NCI-H524 (cell line): ENCODE data around the gene SLC2A4RG.

Source experiments
- DNase-seq, 2 experiments: peaks; one replicate each; lab custom pipeline; 2025; lab: John Stamatoyannopoulos, UW

The SLC2A4RG gene

DNA sequence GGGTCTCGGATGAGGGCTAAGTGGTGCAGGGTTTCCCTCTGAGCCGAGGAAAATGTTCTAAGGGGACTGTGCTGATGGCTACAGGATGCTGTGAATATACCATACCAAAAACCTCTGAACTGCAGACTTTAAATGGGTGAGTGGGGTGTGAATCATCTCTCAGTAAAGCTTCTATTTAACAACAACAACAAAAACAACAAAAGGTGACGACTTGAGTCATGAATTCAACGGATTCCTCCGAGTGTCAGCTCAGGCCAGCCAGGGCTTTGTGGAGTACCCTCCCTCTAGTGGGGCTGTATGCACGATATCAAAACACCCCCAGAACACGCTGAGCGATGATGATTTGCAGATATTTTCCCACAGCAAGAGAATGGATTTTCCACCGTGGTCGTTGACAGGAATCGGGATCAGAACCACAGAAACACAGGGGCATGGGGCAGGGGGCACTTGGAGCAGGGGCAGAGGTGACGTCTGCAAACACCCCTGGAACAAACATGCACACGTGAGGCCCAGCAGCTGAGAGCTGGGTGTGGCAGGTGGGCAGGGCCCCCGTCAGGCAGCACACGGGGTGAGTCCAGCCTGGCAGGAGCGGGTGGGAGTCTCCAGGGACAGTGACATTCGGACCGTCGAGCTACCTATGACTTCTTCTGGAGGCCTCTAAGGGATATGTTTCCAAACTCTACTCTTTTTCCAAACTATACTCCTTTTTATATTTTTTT is 38.6 kb downstream of the SLC2A4RG start:
- no peak for DNase-seq

DNA sequence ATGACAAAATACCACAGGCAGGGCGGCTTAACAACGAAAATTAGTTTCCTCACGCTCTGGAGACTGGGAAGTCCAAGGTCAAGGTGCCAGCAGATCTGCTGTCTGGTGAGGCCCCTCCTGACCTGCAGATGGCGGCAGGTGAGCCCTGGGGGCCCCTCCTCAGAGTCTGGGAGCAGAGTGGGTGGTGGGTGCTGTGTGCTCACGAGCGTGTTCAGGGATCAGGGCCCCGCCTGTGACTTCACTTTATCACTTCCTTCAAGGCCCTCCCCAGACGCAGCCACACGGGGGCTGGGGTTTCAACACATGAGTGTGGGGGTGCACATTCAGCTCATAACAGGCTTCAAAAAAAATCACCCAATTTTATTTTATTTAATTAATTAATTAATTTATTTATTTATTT is 39.3 kb downstream of the SLC2A4RG start:
- DNase-seq, result no peak

DNA sequence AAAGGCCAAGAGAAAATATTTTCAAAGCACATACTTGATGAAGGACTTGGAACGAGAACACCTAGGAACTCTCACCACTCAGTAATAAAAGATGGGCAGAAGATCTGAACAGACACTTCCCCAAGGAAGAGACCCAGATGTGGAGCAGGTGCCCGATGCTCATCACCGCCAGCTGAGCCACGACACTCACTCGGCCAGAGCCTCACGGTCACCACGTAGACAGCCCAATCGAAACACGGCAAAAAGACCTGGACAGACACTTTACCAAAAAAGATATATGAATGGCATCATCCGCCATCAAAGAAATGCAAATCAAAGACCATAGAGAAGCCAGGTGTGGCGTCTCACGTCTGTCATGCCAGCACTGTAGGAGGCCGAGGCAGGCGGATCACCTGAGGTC is 41.6 kb downstream of the SLC2A4RG start:
- no peak for DNase-seq

DNA sequence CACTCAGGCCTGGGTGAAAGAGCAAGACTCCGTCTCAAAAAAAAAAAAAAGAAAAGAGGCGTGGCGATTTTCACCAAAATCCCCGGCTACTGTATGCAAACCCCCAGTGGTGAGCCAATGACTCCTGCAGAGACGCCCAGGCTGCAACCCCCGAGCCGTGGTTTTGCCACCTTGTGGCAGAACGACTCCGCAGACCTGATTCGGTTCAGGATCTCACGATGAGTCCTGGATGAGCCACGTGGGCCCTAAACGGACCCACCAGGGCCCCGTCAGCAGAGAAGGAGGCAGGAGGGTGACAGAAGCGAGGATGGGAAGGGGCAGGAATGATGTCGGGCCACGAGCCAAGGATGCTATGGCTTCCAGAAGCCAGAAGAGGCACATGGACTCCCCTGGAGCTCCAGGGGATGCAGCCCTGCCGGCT is 42.5 kb downstream of the SLC2A4RG start:
- DNase-seq, result peak in 1 of 2 experiments; percentile 56

DNA sequence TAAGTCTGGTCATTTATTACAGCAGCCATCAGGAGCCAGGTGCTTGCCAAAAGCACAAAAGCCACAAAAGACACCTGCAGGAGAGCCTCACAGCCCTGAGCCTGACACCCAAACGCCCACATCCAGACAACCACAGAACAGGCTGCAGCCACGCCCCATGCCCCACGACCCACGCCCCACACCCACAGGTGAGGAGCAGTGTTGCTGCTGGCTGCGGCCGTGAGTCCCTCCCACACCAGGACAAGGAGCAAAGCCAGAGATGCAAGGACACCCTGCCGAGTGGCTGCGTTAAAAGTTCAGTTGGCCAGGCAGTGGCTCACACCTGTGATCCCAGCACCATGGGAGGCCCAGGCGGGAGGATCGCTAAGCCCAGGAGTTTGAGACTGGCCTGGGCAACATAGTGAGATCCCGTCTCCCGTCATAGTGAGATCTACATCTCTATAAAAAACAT is 43.0 kb downstream of the SLC2A4RG start:
- no peak for DNase-seq

DNA sequence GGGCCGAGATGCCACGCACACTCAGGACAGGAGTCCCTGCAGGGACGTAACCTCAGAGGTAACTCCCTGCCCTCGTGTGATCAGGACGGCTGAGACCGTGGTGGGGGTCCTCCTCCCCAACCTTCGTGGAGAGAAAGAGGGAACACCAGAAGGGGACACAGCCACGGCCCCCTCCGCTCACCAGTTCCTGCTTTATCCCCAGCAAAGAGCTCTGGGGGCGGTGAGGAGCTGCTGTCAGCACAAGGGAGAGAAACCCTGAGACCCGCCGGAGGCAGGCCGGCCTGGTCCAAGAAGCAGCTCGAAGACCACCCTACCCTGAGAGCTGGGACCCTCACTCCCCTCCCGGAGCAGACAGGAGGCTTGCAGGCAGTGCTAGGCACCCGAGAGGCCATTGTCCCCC is 44.4 kb downstream of the SLC2A4RG start:
- DNase-seq, result no peak

DNA sequence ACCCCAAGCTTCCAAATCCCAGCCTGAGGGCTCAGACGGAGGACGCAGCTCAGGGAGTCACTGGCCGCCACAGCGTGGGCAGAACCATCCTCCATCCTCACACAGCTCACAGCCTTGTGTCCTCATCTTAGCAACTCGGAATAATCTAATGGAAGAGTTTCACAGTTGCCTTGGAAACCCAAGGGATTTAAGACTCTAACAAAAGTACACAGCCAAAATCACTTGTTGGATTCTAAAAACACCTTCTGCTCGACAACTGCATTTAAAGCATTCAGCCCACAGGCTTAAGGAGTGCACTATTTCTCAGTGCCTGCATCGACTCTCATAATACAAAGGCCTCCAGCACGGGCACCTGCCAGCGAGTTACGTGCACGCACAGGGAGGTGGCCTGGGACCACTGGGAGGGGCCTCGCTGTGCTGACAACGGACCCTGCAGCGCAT is 46.1 kb downstream of the SLC2A4RG start:
- DNase-seq, result no peak

DNA sequence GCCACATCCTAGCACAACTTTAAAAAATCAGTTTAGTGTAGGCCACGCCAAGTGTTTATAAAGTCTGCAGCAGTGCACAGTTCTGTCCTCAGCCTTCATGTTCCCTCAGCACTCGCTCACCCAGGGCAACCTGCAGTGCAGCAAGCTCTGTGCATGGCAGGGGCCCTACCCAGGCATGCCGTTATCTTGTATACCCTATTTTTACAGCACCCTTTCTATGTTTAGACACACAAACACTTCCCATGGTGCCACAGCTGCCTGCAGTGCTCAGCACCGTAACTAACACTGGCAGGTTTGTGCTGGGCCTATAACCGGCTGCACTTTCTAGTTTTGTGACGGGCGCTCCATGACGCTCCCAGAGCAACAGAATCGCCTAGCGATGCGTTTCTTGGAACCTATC is 47.7 kb downstream of the SLC2A4RG start:
- DNase-seq, result no peak

DNA sequence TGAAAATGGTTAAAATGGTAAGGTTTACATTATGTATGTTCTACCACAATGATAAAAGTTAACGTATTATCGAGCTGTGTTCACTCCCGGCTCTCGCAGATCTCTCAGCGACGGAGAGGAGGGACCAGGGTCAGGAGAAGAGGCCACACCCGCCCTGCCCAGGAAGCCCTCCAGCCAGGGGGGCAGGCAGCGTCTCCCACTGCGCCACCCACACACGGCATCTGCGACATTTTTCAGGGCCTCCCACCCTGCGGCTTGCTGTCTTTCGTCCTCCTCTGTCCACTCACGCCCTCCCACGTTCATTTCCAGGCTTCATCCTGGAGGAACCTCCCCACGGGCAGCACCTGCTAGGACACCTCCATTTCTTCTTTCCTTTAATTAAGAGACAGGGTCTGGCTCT is 48.2 kb downstream of the SLC2A4RG start:
- DNase-seq, result no peak

DNA sequence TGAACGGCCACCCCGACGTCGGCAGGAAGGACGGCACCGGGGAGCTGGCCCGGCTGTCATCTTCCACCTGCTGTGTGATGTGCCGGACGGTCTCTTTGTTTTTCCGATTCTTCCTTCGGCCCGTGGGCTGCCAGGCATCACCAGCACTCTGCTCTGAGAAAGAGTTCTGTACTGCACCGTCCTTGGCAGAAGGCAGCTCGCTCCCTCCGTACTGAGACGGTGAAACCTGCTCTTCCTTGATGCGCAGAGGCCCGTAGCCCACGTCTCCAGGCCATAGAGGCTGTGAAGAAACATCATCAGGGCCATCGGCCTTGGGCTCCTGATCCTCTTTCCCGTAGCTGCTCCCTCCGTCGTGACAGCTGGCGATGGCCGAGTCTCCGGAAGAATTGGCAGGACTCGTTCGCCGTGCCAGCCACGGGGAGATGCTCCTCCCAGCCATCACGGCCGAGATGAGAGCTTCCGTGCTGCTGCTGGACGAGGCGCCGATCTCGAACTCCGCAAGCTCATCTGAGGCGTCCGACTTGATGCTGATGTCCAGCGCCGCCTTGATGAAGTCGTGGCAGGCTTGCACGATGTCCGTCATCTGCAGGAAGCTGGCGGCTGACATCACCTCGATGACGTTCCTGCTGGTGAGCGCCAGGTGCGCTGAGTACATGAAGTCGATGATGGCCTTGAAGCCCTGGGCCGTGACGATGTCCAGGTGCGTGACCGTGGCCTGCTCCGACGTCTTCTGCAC is 50.4 kb downstream of the SLC2A4RG start:
- DNase-seq, result no peak

DNA sequence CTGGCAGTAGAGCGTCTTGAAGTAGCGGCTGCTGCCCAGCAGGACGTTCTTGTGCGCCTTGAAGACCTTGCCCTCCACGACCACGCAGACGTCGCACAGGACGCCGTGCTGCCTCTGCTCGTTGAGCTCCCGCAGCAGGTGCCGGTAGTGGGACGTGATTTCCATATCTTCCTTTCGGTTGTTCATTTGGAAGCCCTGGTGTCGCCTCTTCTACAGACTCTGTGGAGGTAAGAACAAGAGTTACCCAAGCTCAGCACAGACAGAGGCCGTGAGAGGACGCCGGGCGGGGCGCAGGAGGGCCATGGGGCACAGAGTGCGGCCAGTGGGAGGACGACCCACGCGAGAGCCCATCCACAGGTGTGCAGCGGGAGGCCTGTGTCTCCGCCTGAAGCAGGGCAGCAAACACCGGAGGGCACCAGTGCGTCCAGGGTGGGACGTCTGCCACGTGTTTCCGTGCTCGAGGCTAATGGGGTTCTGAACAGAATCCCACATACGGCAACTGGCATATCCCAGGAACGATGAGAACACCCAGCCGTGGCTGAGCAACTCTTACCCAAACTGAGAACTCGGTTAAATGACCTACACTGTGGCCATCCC is 51.1 kb downstream of the SLC2A4RG start:
- DNase-seq, result no peak

DNA sequence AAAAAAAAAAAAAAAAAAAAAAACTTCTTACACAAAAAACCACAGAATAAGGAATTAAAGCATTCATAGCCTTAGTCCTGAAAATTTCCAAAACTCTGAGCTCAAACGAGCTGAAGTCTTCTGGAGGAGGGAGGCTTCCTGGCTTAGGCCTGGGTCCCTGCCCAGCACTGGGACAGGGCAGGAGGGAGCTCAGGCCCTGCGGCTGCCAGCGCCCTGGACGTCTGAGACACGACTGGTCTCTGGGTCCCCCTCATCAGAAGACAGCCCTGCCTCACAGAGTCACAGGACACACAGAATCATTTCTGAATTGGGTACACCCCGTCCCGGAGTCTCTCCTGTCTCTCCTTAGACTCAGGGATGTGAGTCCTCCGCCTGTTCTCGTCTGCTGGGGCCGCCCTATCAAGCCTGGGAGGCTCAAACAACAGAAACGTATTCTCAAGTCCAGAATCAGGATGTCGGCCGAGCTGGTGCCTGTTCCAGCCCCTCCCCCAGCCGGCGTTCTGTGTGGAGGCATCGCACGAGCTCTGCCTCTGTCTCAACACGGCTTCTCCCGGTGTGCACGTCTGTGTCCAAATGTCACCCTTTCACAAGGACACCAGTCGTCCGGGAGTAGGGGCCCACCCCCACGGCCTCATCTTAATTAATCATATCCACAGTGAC is 52.1 kb downstream of the SLC2A4RG start:
- no peak for DNase-seq

DNA sequence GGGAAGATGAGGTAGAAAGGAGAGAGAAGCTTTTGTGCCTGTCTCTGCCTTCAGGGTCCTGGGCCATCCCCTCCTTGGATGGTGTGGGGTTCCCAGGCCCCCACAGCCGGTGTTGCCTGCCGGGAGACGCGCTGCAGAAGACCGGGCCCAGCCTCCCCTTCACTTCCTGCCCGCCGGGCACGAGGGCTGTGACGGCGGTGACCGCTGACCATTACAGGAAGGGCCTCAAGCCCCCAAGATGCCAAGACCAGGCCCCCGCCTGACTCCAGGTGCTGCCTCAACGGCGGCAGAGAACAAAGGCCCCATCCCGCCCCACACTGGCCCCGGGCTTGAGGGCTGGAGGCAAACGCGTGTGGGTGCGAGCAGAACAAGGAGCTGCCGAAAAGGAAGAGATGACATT is 53.3 kb downstream of the SLC2A4RG start:
- DNase-seq, result no peak
